GM12872 (cell line): ENCODE results near the gene LRMDA.

ENCODE experiments used
- CTCF ChIP-seq: IDR thresholded peaks from 3 replicates; pipeline ENCODE4 v1.5.1; 2011; ENCODE audit warnings: low read depth, mild to moderate bottlenecking, low read length, moderate library complexity; ENCODE audit not compliant: insufficient read depth

Gene LRMDA

GRCh38 chr10:75836064-75836463 is 404.6 kb downstream of the LRMDA start:
- TF ChIP-seq CTCF, result no peak

- no peak for TF ChIP-seq CTCF
Measured at GRCh38 chr10:75838486-75838885, 407.1 kb downstream of the LRMDA start.

DNA sequence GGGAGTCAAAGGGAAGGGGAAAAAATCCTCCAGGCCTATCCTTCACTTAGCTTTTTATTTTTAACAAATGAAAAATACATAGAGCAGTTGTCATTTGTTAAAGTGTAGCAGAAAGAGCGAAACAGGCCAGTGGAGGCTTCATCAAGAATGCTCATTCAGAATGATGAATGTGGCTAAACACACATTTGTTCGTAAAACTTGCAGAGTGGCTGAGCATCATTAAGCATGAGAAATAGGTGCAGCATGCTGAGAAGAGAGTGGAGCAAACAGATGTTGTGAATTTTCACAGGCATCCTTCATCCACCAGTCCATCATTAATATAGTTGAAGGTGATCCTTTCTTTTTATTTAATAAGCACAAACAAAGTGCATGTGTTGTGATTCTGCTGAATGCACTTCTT is 407.6 kb downstream of the LRMDA start:
- TF ChIP-seq CTCF, result no peak

GRCh38 chr10:75841266-75841665 is 409.8 kb downstream of the LRMDA start:
- TF ChIP-seq CTCF, result no peak

- no peak for TF ChIP-seq CTCF
Measured at GRCh38 chr10:75845176-75845947, 413.9 kb downstream of the LRMDA start.

DNA sequence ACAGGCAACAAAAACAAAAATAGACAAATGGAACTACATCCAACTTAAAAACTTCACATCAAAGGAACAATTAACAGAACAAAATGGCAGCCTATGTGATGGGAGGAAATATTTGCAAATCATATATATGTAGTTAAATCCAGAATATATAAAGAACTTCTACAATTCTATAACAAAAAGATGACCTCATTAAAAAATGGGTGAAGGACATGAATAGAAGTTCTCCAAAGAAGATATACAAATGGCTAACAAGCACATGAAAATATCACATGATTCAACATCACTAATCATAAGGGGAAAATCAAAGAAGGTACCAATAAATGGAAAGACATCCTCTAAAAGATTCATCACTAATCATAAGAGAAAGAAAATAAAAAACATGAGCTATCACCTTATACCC is 416.1 kb downstream of the LRMDA start:
- TF ChIP-seq CTCF, result no peak

GRCh38 chr10:75851580-75852345 is 420.3 kb downstream of the LRMDA start:
- no peak for TF ChIP-seq CTCF
